GM19099 (cell line): ENCODE results near the gene PAPOLB.

Experiments
- POLR2A ChIP-seq: IDR thresholded peaks from 3 replicates; pipeline ENCODE4 v1.6.1; 2011; ENCODE audit warnings: low read depth; ENCODE audit not compliant: insufficient read length; ENCODE audit errors: extremely low read depth

Gene PAPOLB

DNA sequence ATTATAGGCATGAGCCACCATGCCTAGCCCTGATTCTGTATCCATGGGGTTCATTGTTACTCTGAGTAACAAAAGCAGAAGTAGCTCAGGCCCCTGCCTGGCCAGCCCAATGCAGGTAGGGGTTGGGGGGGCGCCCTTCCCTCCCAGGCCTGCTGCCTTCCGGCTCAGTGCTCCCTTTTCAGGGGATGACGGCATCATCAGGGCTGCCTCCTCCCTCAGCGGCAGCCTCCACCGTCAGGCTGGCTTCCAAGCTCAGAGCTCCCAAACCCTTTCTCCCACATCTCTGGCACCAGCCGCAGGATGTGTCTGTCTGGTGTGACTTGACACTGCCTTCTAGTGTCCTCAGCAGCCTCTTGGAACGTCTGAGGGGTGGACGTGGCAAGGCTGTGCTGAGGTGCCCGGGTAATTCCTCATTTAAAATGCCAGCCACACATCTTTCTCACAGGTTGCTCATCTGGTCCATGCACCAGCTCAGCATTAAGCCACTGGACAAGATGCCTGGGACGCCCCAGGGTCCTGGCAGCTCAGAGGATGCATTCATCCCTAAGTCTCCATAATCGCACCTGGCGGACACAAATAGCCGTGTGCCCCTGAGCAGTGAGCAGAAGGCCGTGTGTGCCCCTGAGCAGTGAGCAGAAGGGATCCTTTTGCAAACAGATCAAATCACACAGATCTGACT, 38.2 kb downstream of the PAPOLB start:
- no peak for TF ChIP-seq POLR2A

- no peak for TF ChIP-seq POLR2A
These were observed 39.2 kb downstream of the PAPOLB start for GRCh38 chr7:4822677-4823076.

GRCh38 chr7:4820967-4821471, 40.8 kb downstream of the PAPOLB start:
- no peak for TF ChIP-seq POLR2A

GRCh38 chr7:4820405-4820966, 41.3 kb downstream of the PAPOLB start:
- no peak for TF ChIP-seq POLR2A

- no peak for TF ChIP-seq POLR2A
These were observed 42.0 kb downstream of the PAPOLB start for GRCh38 chr7:4819560-4820404.

DNA sequence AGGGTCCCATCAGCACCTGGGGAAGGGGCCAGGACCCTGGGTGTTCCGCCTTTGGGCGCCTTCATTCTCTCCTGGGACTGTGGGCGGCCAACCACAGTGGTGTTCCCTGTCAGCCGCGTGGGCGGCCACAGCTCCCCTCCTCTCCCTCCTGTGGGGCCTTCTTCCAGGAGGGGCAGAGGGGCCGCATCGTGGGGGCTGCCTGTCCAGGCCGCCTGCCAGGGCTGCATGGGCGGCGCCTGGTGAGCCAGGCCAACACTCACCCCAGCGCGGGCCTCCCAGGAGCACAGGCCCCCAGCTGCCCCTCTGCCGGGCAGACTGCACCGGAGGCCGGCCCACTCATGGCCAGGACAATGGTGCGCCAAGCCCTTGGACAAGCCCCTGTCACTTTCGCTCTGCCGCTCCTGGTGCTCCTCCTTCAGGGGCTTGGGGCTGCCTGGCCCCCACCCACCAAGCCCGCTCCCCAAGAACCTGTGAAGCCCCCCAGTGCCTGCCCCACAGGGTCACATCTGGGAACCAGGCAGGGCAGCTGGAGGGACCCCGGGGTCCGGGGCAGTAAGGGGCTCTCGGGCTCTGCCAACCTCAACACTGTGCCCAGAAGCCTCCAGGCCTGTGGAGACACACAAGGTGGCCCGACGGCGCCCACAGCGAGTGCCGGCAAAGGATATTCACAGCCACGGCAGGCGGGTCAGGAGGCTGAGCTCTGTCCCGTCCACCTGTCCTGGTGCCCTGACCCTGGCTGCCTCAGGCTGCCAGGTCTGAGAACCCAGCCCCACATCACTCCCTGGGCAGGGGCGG, 43.6 kb downstream of the PAPOLB start:
- TF ChIP-seq POLR2A: no peak

DNA sequence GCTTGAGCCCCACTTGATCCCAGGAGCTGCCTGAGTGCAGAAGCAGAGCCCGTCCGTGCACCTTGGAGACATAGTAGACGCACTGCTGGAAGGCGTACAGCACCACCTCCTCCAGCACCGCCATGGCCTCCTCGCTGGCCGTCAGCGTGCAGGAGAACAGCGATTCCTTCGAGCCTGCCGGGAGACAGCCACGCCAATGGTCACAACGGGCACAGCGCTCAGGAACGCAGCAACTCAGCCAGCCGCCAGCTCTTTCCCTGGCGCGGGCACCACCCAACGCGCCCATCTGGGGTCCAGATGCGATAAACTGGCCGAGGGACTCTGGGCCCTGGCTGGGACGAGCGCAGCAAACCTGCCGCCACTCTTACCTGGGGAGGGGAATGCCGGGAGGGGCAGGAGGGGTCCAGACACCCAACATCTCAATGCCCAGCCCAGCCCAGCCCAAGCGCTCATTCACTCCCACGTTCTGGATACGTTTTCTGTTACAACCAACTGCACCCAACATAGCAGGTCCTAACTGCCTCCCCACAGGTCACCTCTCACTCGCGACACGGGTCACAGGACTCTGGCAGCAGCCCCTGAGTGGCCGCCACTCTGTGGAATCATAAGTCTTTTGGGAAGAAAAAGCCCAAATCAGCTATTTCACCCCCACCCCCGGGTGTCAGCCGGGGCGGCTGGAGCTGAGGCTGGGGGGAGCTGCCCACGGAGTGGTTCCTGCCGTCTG, 44.5 kb downstream of the PAPOLB start:
- TF ChIP-seq POLR2A: no peak

GRCh38 chr7:4816419-4817080, 45.3 kb downstream of the PAPOLB start:
- TF ChIP-seq POLR2A: no peak

DNA sequence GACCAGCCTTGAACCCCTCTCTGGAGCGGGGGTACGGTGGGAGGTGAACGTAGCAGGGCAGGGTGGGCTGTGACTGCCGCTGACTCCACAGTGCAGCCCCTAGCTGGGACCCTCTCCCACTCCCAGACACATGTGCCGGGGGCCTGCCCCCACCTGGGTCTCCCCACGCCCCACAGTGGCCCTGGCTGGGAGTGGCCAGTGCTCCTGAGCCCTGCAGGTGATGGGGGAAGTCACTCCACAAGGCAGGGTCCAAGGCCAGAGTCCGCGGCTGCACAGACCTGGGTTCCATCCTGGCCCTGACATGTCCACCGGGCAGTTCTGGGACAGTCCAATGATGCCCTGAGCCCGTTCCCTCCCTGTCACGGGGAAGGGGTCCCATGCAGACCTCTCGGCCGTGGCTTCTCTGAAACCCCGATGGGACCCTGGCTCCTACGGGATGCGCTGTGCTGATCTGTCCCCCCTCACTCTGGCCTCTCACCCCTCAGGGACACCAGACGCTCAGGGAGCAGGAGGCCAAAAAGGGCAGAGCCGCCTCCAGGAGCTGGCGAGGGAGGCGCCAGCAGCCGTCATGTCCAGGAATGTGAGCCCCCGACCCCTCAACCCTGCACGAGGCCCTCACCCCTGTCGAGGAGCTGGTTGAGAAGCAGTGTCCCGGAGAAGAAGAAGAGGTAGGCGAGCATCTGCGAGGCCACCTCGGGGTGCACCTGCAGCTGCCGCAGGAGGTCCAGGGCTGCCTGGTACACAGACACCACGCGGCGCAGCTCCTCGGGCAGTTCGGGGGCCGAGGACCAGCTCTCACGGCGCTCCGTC, 46.0 kb downstream of the PAPOLB start:
- no peak for TF ChIP-seq POLR2A

DNA sequence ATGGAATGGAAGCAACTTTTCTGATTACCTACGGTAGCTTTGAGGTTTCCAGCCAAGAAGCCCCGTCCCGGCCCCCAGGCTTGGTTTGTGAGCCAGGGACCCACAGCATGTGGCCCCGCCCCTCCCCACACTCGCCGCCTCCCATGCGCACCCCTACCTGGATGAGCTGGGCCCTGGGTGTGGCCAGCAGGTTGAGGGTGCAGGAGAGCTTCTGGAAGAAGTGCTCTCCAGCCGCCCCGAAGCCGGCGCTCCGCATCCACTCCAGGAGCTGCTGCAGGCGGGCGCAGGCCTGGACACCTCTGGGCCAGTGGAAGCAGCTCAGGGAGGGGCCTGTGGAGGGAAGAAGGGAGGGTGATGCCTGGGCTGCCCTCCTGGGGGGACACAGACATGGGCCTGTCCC, 46.7 kb downstream of the PAPOLB start:
- TF ChIP-seq POLR2A: no peak

DNA sequence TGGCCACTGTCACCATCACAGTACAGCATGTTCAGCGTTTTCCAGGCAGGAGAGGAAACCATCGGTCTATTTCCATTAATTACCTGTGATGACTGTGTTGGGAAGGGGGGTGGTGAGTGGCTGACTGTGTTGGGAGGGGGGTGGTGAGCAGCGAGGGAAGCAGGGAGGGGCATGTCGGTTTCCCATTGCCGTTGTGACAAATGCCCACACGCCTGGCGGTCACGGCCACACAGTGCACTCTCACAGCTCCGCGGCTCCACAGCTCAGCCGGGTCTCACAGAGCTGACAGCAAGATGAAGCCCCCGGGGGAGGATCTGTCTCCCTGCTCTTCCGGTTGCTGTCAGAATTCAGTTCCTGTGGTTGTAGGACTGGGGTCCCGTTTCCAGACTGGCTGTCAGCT, 47.4 kb downstream of the PAPOLB start:
- TF ChIP-seq POLR2A: no peak

DNA sequence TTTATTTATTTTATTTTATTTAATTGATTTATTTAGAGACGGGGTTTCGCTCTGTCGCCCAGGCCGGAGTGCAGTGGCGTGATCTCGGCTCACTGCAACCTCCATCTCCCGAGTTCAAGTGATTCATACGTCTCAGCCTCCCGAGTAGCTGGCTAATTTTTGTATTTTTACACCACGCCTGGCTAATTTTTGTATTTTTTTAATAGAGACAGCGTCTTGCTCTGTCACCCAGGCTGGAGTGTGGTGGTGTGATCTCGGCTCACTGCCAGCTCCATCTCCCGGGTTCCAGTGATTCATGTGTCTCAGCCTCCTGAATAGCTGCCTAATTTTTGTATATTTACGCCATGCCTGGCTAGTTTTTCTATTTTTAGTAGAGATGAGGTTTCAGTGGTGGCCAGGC, 52.2 kb downstream of the PAPOLB start:
- TF ChIP-seq POLR2A: no peak

DNA sequence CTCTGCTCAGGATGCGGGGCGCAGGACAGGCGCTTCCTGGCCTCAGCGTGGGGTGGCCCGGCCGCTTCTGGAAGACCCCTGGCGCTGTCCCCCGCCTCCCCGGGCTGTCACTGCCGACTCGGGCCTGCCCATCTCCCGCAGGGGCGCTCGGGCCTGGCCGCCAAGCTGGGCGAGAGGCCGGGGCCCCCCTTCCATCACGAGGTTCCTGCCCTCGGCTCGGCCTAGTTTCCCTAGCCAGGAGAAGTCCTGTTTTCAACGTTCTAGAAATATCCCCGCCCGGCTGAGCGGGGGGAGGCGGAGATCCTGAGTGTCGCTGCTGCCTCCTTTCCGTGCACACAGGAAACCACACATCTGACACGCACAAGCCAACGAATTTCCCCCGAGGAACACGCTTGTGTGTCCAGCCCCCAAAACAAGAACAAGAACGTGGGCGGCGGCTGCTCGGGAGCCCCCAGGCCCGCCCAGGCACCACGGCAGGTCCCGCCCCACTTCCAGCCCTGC, 52.7 kb downstream of the PAPOLB start:
- TF ChIP-seq POLR2A: no peak
